ENCODE measurements around the gene ICE2.

ICE2 gene

DNA sequence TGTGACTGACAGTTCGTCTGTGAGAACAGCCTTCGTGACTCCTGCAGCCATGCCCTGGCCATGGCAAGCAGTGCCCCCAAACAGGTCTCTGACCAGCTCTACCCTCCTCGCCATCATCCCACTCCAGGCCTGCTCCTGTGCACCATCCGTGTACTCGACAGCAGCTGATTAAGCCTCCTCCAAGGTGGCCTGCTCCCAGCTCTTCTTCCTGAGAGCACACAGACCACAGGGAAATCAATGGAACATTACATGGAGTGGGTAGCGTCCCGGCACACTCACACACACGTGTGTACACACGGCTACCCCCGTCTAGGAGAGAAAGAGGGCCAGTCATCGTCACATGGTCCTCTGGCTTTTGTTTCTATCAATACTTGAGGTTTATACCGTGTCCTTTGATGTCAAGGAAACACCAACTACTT lies 102.3 kb downstream of the ICE2 start:
- Histone ChIP-seq H2AFZ (ENCODE audit: low read depth, low read length) (no peak overlapping the region), H3K4ac (ENCODE audit: low read depth in 1 of 2, low read length in 2 of 2) (peak overlapping the region; percentile 13 to 29), H3K9ac (ENCODE audit: low read length) (peak overlapping the region; percentile 85), H3K79me1 (replicated peaks; ENCODE audit: low read length, poor library complexity, severe bottlenecking) (no peaks in the 10 kb centered on the region), H3K9me3 (ENCODE audit: control insufficient read depth, low read length) (no peaks in the 10 kb centered on the region), H2BK12ac (ENCODE audit: low read length in 2 of 2) (peak overlapping the region in 1 of 2 experiments; percentile 83), H4K8ac (ENCODE audit: low read length) (peak overlapping the region; percentile 38), H2BK120ac (ENCODE audit: low read depth, low read length) (no peak overlapping the region), H3K27ac (ENCODE audit: low read length, poor library complexity, severe bottlenecking) (peak overlapping the region; percentile 66), H3K27me3 (ENCODE audit: control insufficient read depth in 1 of 2, insufficient read depth in 1 of 2, low read length in 2 of 2) (no peaks in the 10 kb centered on the region), H3K36me3 (ENCODE audit: control insufficient read depth in 1 of 2, insufficient read depth in 2 of 2, low read depth in 1 of 2, low read length in 2 of 2) (peaks cover 29 to 88% of the 10 kb centered on the region in 2 experiments), H2AK5ac (ENCODE audit: low read length, severe bottlenecking) (peak overlapping the region; percentile 49), H3K23ac (ENCODE audit: low read length in 2 of 2) (peak overlapping the region in 1 of 2 experiments; percentile 0), H3K4me3 (ENCODE audit: insufficient read depth in 1 of 2, low read depth in 1 of 2, low read length in 2 of 2) (peak overlapping the region in 1 of 2 experiments; percentile 0), H4K91ac (ENCODE audit: low read length) (no peak overlapping the region), H3K4me2 (ENCODE audit: low read length, poor library complexity, severe bottlenecking) (no peak overlapping the region), H3K4me1 (ENCODE audit: control insufficient read depth, insufficient read depth, low read depth, low read length) (peaks cover 20% of the 10 kb centered on the region), H3K18ac (ENCODE audit: low read depth in 1 of 2, low read length in 2 of 2) (peak overlapping the region in 1 of 2 experiments; percentile 68), H2BK5ac (ENCODE audit: low read depth, low read length, poor library complexity, severe bottlenecking) (no peak overlapping the region), H2BK15ac (ENCODE audit: low read depth, poor library complexity, severe bottlenecking) (no peak overlapping the region), H3K14ac (ENCODE audit: low read length in 2 of 2) (peak overlapping the region in 1 of 2 experiments; percentile 50)
- 87% methylated on average over 12 of the region's 12 CpGs for WGBS
- DNase-seq = no peak

DNA sequence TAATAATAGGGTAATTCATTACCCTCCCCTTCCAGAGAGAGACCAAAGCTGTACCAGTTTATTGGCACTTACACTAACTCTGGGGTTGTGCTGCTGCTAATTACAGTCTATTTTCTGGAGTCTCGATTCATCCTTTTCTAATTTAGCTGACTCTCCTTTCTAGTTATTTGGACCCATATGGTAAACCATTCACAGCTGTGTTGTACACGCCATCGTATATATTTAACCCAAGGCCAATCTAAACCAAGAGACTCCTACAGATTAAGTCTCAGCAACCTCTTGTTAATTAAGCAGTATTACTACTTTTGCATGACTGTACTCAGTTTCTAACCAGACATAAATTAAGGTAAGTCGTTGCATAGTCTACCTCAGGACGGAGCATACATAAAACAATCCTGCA lies 103.6 kb downstream of the ICE2 start:
- no peak overlapping the region for H4K8ac ChIP-seq (ENCODE audit: low read length)
- H2BK120ac ChIP-seq (ENCODE audit: low read depth, low read length) = no peak overlapping the region
- peak overlapping the region in 1 of 2 experiments; percentile 13 for H3K4me3 ChIP-seq (ENCODE audit: insufficient read depth in 1 of 2, low read depth in 1 of 2, low read length in 2 of 2)
- H3K14ac ChIP-seq (ENCODE audit: low read length in 2 of 2) = no peak overlapping the region
- no peak overlapping the region for H2BK15ac ChIP-seq (ENCODE audit: low read depth, poor library complexity, severe bottlenecking)
- H3K9me3 ChIP-seq (ENCODE audit: control insufficient read depth, low read length) = no peaks in the 10 kb centered on the region
- no peak overlapping the region for H2AFZ ChIP-seq (ENCODE audit: low read depth, low read length)
- H2BK5ac ChIP-seq (ENCODE audit: low read depth, low read length, poor library complexity, severe bottlenecking) = no peak overlapping the region
- H3K4me1 ChIP-seq (ENCODE audit: control insufficient read depth, insufficient read depth, low read depth, low read length) = peaks cover 22% of the 10 kb centered on the region
- H3K4ac ChIP-seq (ENCODE audit: low read depth in 1 of 2, low read length in 2 of 2) = no peak overlapping the region
- no peak overlapping the region for H2AK5ac ChIP-seq (ENCODE audit: low read length, severe bottlenecking)
- H3K4me2 ChIP-seq (ENCODE audit: low read length, poor library complexity, severe bottlenecking) = no peak overlapping the region
- peak overlapping the region; percentile 85 for H3K9ac ChIP-seq (ENCODE audit: low read length)
- peak overlapping the region in 1 of 2 experiments; percentile 23 for H3K18ac ChIP-seq (ENCODE audit: low read depth in 1 of 2, low read length in 2 of 2)
- H3K36me3 ChIP-seq (ENCODE audit: control insufficient read depth in 1 of 2, insufficient read depth in 2 of 2, low read depth in 1 of 2, low read length in 2 of 2) = peaks cover 21 to 85% of the 10 kb centered on the region in 2 experiments
- no peak overlapping the region for H2BK12ac ChIP-seq (ENCODE audit: low read length in 2 of 2)
- no peaks in the 10 kb centered on the region for H3K27me3 ChIP-seq (ENCODE audit: control insufficient read depth in 1 of 2, insufficient read depth in 1 of 2, low read length in 2 of 2)
- H3K23ac ChIP-seq (ENCODE audit: low read length in 2 of 2) = no peak overlapping the region
- no peaks in the 10 kb centered on the region for H3K79me1 ChIP-seq (replicated peaks; ENCODE audit: low read length, poor library complexity, severe bottlenecking)
- no peak for DNase-seq
- WGBS = 77% methylated on average over 5 of the region's 5 CpGs
- peak overlapping the region; percentile 98 for H3K27ac ChIP-seq (ENCODE audit: low read length, poor library complexity, severe bottlenecking)
- H4K91ac ChIP-seq (ENCODE audit: low read length) = no peak overlapping the region

DNA sequence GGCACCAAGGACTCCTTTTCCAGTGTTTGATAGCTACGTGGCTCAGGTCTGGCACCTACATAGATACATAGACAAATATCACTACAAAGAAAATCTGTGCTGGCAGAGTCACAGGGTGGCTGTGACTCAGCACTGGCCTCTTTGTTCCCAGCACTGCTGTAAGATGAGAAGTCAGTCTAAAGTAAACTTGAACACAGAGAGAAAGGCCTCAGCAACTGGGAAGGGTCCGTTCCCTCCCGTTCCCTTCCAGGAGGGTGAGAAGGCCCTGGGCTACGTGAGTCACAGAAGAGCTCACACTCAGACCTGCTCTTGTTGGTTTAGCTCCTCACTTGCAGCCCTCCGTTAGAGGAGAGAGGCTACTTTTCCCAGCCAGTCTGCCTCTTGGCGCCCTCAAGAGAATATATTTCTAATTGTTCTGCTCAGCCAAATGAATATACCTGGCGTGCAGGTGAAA lies 104.3 kb downstream of the ICE2 start:
- DNase-seq = peak; percentile 99
- H3K9ac ChIP-seq (ENCODE audit: low read length) = peak overlapping the region; percentile 85
- peak overlapping the region; percentile 98 for H3K27ac ChIP-seq (ENCODE audit: low read length, poor library complexity, severe bottlenecking)
- peak overlapping the region in 1 of 2 experiments; percentile 48 for H3K4me3 ChIP-seq (ENCODE audit: insufficient read depth in 1 of 2, low read depth in 1 of 2, low read length in 2 of 2)
- H4K91ac ChIP-seq (ENCODE audit: low read length) = no peak overlapping the region
- H2BK15ac ChIP-seq (ENCODE audit: low read depth, poor library complexity, severe bottlenecking) = no peak overlapping the region
- H3K4me1 ChIP-seq (ENCODE audit: control insufficient read depth, insufficient read depth, low read depth, low read length) = peaks cover 22% of the 10 kb centered on the region
- H2BK120ac ChIP-seq (ENCODE audit: low read depth, low read length) = no peak overlapping the region
- no peak overlapping the region for H2BK5ac ChIP-seq (ENCODE audit: low read depth, low read length, poor library complexity, severe bottlenecking)
- H3K18ac ChIP-seq (ENCODE audit: low read depth in 1 of 2, low read length in 2 of 2) = no peak overlapping the region
- WGBS = 12% methylated on average over 7 of the region's 7 CpGs
- H2BK12ac ChIP-seq (ENCODE audit: low read length in 2 of 2) = no peak overlapping the region
- no peak overlapping the region for H2AFZ ChIP-seq (ENCODE audit: low read depth, low read length)
- H3K4me2 ChIP-seq (ENCODE audit: low read length, poor library complexity, severe bottlenecking) = no peak overlapping the region
- H3K36me3 ChIP-seq (ENCODE audit: control insufficient read depth in 1 of 2, insufficient read depth in 2 of 2, low read depth in 1 of 2, low read length in 2 of 2) = peaks cover 18 to 85% of the 10 kb centered on the region in 2 experiments
- H3K23ac ChIP-seq (ENCODE audit: low read length in 2 of 2) = no peak overlapping the region
- no peak overlapping the region for H3K4ac ChIP-seq (ENCODE audit: low read depth in 1 of 2, low read length in 2 of 2)
- no peak overlapping the region for H3K14ac ChIP-seq (ENCODE audit: low read length in 2 of 2)
- no peaks in the 10 kb centered on the region for H3K79me1 ChIP-seq (replicated peaks; ENCODE audit: low read length, poor library complexity, severe bottlenecking)
- H3K27me3 ChIP-seq (ENCODE audit: control insufficient read depth in 1 of 2, insufficient read depth in 1 of 2, low read length in 2 of 2) = no peaks in the 10 kb centered on the region
- no peak overlapping the region for H2AK5ac ChIP-seq (ENCODE audit: low read length, severe bottlenecking)
- no peaks in the 10 kb centered on the region for H3K9me3 ChIP-seq (ENCODE audit: control insufficient read depth, low read length)
- H4K8ac ChIP-seq (ENCODE audit: low read length) = peak overlapping the region; percentile 59

DNA sequence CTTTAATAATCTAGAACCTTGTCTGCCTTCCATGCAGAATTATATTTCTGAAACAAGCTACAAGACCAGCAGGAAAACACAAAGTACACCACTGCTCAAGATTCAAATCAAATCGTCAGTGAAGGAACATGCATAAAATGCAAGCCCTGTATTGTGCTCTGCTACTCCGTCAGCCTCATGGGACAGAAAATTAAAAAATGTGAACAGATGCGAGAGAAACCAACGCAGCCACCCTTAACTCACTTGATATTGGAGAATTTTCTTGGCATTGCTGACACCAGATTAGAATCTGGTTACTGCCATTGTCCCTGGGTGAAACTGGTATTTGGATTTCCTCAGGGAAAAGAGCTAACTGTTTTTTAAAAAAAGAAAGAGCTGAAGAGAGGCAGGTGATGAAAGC lies 104.7 kb downstream of the ICE2 start:
- no peak overlapping the region for H2AK5ac ChIP-seq (ENCODE audit: low read length, severe bottlenecking)
- peak overlapping the region; percentile 85 for H3K9ac ChIP-seq (ENCODE audit: low read length)
- peaks cover 22% of the 10 kb centered on the region for H3K4me1 ChIP-seq (ENCODE audit: control insufficient read depth, insufficient read depth, low read depth, low read length)
- H4K91ac ChIP-seq (ENCODE audit: low read length) = no peak overlapping the region
- peak overlapping the region; percentile 98 for H3K27ac ChIP-seq (ENCODE audit: low read length, poor library complexity, severe bottlenecking)
- WGBS = 94% methylated on average over 4 of the region's 4 CpGs
- H3K4ac ChIP-seq (ENCODE audit: low read depth in 1 of 2, low read length in 2 of 2) = no peak overlapping the region
- H2BK15ac ChIP-seq (ENCODE audit: low read depth, poor library complexity, severe bottlenecking) = no peak overlapping the region
- H2BK120ac ChIP-seq (ENCODE audit: low read depth, low read length) = no peak overlapping the region
- H3K9me3 ChIP-seq (ENCODE audit: control insufficient read depth, low read length) = no peaks in the 10 kb centered on the region
- no peak overlapping the region for H3K18ac ChIP-seq (ENCODE audit: low read depth in 1 of 2, low read length in 2 of 2)
- no peaks in the 10 kb centered on the region for H3K79me1 ChIP-seq (replicated peaks; ENCODE audit: low read length, poor library complexity, severe bottlenecking)
- H3K4me2 ChIP-seq (ENCODE audit: low read length, poor library complexity, severe bottlenecking) = no peak overlapping the region
- peak overlapping the region in 1 of 2 experiments; percentile 48 for H3K4me3 ChIP-seq (ENCODE audit: insufficient read depth in 1 of 2, low read depth in 1 of 2, low read length in 2 of 2)
- peaks cover 18 to 85% of the 10 kb centered on the region in 2 experiments for H3K36me3 ChIP-seq (ENCODE audit: control insufficient read depth in 1 of 2, insufficient read depth in 2 of 2, low read depth in 1 of 2, low read length in 2 of 2)
- no peak overlapping the region for H2BK5ac ChIP-seq (ENCODE audit: low read depth, low read length, poor library complexity, severe bottlenecking)
- no peak for DNase-seq
- H3K14ac ChIP-seq (ENCODE audit: low read length in 2 of 2) = no peak overlapping the region
- no peak overlapping the region for H4K8ac ChIP-seq (ENCODE audit: low read length)
- no peak overlapping the region for H2AFZ ChIP-seq (ENCODE audit: low read depth, low read length)
- no peak overlapping the region for H3K23ac ChIP-seq (ENCODE audit: low read length in 2 of 2)
- H3K27me3 ChIP-seq (ENCODE audit: control insufficient read depth in 1 of 2, insufficient read depth in 1 of 2, low read length in 2 of 2) = no peaks in the 10 kb centered on the region
- H2BK12ac ChIP-seq (ENCODE audit: low read length in 2 of 2) = no peak overlapping the region
